Mucosa of rectum (tissue), 2 donors: Measurements from ENCODE around the gene NLRP5.
A peak's percentile ranks its signal among the peaks of the same experiment; 100 is the strongest.
"Not testable (repeated sequence)": the region's sequence is repeated elsewhere in the genome, so short reads cannot be mapped to it uniquely, and the experiment has no call there.

Source experiments
- H3K27ac ChIP-seq, 2 donors: one replicate each; pipeline ENCODE4 v1.7.0; 2013; ENCODE audit warnings: inconsistent platforms in 2 of 2, low read depth in 2 of 2, low read length in 2 of 2
- H3K27me3 ChIP-seq, 2 donors: one replicate each; pipeline ENCODE4 v1.7.0; 2013; ENCODE audit warnings: low read length in 2 of 2; ENCODE audit not compliant: control insufficient read depth in 2 of 2, insufficient read depth in 2 of 2
- H3K36me3 ChIP-seq, 2 donors: one replicate each; pipeline ENCODE4 v1.7.0; 2013; ENCODE audit warnings: low read length in 2 of 2; ENCODE audit not compliant: control insufficient read depth in 2 of 2, insufficient read depth in 2 of 2
- H3K4me1 ChIP-seq, 2 donors: one replicate each; pipeline ENCODE4 v1.7.0; 2013; ENCODE audit warnings: low read length in 2 of 2, mild to moderate bottlenecking in 1 of 2; ENCODE audit not compliant: control insufficient read depth in 2 of 2, insufficient read depth in 2 of 2
- H3K4me3 ChIP-seq, 2 donors: one replicate each; pipeline ENCODE4 v1.7.0; 2013; ENCODE audit warnings: low read length in 2 of 2
- H3K9ac ChIP-seq, 2 donors: one replicate each; pipeline ENCODE4 v1.7.0; 2013; ENCODE audit warnings: low read length in 2 of 2, low read depth in 1 of 2, mild to moderate bottlenecking in 1 of 2
- H3K9me3 ChIP-seq, 2 donors: one replicate each; pipeline ENCODE4 v1.7.0; 2013; ENCODE audit warnings: low read length in 2 of 2; ENCODE audit not compliant: control insufficient read depth in 2 of 2
- donor health status: healthy.
- donor health status: Normal muscosa, but diverticular disease.

NLRP5 gene

DNA sequence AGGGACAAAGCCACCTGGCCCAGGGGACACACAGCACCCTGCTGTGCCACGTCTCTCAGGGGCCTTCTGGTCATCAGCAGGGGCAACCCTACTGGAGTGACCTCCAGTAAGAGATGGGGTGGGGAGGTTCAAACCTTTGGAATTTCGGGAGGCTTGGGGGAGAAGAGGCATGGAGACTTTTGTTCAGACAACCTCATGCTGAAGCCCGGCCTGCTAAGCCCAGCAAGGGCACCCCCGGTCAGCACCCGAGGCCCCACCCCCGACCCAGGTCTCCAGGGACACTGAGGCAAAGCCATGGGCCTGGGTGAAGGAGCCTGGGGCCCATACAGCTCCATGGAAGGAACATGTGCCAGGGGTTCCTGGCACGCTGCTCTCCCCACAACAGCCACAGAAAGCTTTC is 111.2 kb downstream of the NLRP5 start:
- H3K36me3 ChIP-seq = peaks cover 32 to 40% of the 10 kb centered on the region in 2 donors

DNA sequence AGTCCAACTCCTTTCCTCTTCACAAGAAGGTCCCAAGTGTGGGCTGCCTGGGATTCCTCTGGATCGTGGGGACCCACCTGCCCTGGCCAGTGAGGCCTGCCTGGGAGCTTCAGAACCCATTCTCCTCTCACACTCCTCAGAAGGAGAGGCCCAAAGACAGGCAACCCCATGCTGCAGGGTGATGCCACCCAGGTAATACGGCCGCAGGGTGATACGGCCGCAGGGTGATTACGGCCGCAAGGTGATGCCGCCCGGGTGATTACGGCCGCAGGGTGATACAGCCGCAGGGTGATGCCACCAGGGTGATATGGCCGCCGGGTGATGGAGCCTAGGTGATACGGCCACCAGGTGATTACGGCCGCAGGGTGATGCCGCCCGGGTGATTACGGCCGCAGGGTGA is 111.7 kb downstream of the NLRP5 start:
- H3K4me1 ChIP-seq, H3K9me3 ChIP-seq, H3K27me3 ChIP-seq, H3K9ac ChIP-seq, H3K4me3 ChIP-seq, H3K27ac ChIP-seq: not testable (repeated sequence)
- peaks cover 28 to 36% of the 10 kb centered on the region in 2 donors for H3K36me3 ChIP-seq

More for the DNA sequence above, 111.2 kb downstream of the NLRP5 start:
- H3K9me3 ChIP-seq = peaks cover 0 to 3% of the 10 kb centered on the region in 2 donors
- H3K9ac ChIP-seq = no peak overlapping the region
- no peak overlapping the region for H3K4me3 ChIP-seq
- no peaks in the 10 kb centered on the region for H3K4me1 ChIP-seq
- H3K27me3 ChIP-seq = no peaks in the 10 kb centered on the region
- H3K27ac ChIP-seq = no peak overlapping the region

DNA sequence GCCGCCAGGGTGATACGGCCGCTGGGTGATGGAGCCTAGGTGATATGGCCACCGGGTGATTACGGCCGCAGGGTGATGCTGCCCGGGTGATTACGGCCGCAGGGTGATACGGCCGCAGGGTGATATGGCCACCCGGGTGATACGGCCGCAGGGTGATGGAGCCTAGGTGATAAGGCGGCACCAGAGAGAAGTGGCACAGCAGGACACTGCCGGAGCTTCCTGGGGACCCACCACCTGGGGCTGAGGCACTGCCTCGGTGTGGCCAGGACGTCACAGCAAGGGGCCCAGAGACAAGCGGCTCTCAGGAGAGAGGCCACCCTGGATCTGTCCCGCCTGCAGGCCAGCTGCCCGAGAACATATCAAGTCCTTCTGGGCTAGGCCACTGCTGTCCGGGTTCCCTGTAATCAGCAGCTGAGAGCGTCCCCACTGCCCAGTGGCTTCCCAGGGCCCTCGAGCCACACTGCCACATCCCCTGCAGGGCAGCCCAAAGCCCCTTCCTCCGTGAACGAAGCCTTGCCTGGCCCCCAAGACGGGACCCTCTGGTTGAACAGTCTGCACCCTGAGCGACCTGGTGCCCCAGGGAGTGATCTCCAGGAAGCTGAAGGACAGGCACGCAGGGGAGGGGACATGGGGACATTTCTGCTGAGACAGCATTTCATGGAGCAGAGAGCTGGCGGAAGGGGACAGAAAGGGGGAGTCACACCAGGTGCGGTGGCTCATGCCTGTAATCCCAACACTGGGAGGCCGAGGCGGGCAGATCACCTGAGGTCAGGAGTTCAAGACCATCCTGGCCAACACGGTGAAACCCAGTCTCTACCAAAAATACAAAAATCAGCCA is 112.4 kb downstream of the NLRP5 start:
- no peaks in the 10 kb centered on the region for H3K27me3 ChIP-seq
- H3K9ac ChIP-seq = no peak overlapping the region
- H3K4me1 ChIP-seq = no peaks in the 10 kb centered on the region
- H3K9me3 ChIP-seq = no peaks in the 10 kb centered on the region
- no peak overlapping the region for H3K27ac ChIP-seq
- no peak overlapping the region for H3K4me3 ChIP-seq
- H3K36me3 ChIP-seq = peaks cover 23 to 31% of the 10 kb centered on the region in 2 donors

DNA sequence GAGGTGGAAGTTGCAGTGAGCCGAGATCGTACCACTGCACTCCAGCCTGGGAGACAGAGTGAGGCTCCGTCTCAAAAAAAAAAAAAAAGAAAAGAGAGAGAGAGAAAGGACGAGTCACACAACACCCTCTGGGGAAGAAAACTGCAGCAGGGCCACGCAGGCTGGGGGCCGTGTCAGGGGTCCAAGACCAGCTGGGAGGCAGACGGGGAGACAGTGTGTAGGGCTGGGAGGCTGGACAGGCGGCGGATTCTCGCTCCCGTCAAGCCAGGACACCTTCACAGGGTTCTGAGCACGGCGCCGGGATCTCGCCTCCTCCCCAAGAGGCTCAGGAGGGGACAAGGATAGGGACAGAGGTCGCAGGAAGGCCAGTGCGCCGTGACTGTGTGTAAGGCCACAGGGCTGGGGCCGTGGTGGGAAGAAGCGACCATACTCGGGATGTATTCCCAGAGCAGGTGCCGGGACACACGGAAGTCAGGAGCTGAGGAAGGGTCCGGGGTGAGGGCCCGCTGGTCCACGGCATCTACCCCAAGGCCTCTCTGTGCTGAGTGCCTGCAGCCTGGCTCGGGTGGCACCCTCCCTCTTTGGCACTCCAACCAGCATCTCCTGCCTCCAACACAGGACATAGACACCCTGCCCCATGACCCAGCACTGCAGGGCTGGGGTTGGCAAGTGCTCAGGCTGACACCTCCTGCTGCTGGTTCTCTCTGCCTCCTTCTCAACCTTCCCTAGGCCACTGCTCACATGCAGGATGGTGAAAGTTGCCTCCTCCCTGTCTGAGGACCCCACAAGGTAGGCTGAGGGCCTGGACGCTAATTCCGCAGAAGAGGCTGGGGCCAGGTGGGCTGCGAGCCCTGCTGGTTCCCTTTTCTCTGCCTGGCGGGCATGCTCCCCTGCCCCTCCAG is 113.3 kb downstream of the NLRP5 start:
- H3K36me3 ChIP-seq = peaks cover 23 to 29% of the 10 kb centered on the region in 2 donors
- no peak overlapping the region for H3K27ac ChIP-seq
- H3K27me3 ChIP-seq = no peaks in the 10 kb centered on the region
- peaks cover 0 to 3% of the 10 kb centered on the region in 2 donors for H3K4me1 ChIP-seq
- no peaks in the 10 kb centered on the region for H3K9me3 ChIP-seq
- no peak overlapping the region for H3K9ac ChIP-seq
- H3K4me3 ChIP-seq = no peak overlapping the region

DNA sequence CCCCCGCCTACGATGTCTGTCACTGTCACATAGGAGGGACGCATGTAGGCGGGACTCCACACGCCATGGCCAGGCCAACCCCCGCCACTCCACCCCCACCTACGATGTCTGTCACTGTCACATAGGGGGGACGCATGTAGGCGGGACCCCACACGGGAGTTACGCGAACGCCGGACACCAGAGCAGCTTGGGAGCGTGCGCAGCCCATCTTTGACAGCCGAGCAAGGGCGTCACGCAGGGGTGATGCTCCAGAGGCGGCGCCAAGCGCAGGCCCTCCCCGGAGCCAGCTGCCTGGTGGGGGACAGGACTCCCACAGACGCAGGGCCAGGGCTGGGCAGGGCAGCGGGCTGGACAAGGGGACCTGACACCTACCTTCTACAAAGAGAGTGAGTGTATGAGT is 114.5 kb downstream of the NLRP5 start:
- Histone ChIP-seq H3K36me3 (peaks cover 17 to 21% of the 10 kb centered on the region in 2 donors), H3K27me3 (no peaks in the 10 kb centered on the region), H3K9me3 (no peaks in the 10 kb centered on the region), H3K4me1 (peaks cover 7 to 8% of the 10 kb centered on the region in 2 donors), H3K4me3 (no peak overlapping the region), H3K27ac (no peak overlapping the region), H3K9ac (no peak overlapping the region)

DNA sequence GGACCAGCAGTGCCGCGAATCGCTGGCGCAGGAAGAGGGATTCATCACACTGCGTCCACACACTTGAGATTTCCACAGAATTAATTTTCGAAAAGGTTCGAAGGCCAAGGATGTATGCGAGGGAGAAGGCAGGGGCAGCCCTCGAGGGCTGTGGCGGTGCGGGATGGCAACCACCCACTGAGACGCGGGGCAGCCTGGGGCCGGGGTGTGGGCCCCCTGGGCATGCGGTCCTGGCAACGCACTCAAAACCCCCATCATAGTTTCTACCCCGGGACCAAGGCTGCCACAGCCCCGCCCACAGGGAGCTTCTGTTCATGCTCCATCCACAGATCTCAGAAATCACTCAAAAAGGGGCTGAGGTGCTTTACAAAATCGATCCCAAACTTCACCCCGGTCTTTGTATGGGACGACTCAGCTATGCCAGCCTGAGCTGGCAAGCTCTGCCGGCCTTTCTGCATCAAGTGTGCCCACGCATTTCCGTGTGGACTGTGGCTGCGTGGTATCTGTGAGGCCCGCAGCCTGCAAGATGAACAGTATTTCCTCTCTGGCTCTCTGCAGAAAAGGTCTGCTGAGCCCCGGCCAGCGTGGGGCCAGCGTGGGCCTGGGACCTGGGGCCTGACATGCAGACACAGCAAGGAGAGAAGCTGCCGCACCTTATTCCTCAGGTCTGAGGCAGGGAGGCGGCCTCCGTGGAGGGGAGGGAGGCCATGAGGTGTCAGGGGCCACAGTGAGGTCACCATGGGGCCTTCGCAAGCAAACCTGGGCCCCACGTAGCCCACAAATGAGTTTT is 115.4 kb downstream of the NLRP5 start:
- peaks cover 17 to 21% of the 10 kb centered on the region in 2 donors for H3K36me3 ChIP-seq
- H3K9me3 ChIP-seq = no peaks in the 10 kb centered on the region
- peaks cover 14 to 15% of the 10 kb centered on the region in 2 donors for H3K4me1 ChIP-seq
- no peak overlapping the region for H3K4me3 ChIP-seq
- H3K27ac ChIP-seq = no peak overlapping the region
- no peak overlapping the region for H3K9ac ChIP-seq
- H3K27me3 ChIP-seq = no peaks in the 10 kb centered on the region

DNA sequence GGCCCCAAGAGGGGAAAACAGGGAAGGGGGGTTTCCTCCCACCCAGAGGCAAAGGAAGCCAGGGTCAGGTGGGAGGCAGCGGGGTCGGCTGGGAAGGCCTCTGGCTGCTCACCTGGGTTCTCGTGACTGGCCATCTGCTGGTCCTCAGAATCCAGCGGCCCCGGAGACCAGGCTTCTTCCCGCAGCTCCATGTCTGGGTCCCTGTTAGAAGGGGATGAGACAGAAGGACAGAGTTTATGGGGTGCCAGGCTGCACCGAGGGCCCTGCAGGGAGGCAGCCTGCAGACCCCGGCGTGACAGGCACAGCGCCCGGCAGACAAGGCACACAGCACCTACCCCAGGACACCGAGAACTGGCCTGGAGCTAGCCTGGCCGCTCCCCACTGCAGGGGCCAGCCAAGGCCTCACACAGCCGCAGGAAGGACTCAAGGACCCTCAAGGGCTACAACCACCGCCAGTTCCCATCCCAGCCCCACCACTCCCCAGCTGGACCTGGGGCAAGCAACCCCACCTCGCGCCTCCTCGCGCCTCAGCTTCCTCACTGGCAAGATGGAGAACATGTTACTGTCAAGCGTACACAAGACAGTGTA is 116.5 kb downstream of the NLRP5 start:
- Histone ChIP-seq H3K9ac (no peak overlapping the region), H3K9me3 (no peaks in the 10 kb centered on the region), H3K4me3 (no peak overlapping the region), H3K36me3 (peaks cover 10 to 13% of the 10 kb centered on the region in 2 donors), H3K27me3 (no peaks in the 10 kb centered on the region), H3K4me1 (peaks cover 15 to 24% of the 10 kb centered on the region in 2 donors), H3K27ac (no peak overlapping the region)

DNA sequence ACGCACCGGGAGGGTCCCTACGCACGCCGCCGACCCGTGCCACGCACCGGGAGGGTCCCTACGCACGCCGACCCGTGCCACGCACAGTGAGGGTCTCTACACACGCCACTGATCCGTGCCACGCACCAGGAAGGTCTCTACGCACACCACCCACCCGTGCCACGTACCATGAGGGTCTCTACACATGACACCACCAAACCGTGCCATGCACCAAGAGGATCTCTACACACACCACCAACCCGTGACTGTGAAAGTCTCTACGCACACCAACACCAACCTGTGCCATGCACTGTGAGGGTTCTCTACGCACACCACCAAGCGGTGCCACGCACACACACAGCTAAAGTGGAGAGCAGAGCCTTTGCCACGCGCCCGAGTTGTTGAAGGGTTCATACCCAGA is 117.8 kb downstream of the NLRP5 start:
- Histone ChIP-seq H3K36me3 (peaks cover 8 to 11% of the 10 kb centered on the region in 2 donors), H3K4me3 (no peak overlapping the region), H3K9me3 (no peaks in the 10 kb centered on the region)

DNA sequence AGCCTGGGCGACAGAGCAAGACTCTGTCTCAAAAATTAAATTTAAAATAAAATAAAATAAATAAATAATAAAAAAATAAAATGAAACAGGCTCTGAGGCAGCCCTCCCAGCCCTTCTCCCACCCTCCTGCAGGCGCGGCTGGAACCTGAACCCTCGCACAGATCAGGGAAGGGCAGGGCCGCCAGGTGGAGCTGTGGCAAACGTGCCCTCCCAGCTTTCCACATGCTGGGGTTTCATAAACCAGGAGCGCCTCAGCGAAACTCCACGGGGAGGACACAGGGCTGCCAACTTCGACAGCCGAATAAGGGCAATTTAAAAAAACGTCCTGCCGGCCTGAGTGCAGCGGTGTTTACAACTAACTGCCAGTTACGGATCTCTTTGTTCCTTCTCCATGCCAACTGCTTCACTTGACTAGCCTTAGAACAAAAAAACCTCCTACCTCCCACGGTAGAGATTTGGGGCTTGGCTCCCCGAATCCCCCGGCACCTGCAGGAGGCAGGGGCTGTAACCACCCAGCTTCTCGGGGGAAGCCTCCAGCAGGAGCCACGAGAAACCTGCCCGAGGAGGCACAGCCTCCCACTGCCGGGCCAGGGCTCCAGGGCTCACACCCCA is 118.6 kb downstream of the NLRP5 start:
- no peaks in the 10 kb centered on the region for H3K27me3 ChIP-seq
- peak overlapping the region; percentile 62 to 65 for H3K4me3 ChIP-seq
- peaks cover 7 to 11% of the 10 kb centered on the region in 2 donors for H3K36me3 ChIP-seq
- H3K9ac ChIP-seq = peak overlapping the region; percentile 61 to 71
- H3K4me1 ChIP-seq = peaks cover 30 to 42% of the 10 kb centered on the region in 2 donors
- no peaks in the 10 kb centered on the region for H3K9me3 ChIP-seq
- peak overlapping the region; percentile 83 to 88 for H3K27ac ChIP-seq

More for the DNA sequence above, 117.8 kb downstream of the NLRP5 start:
- peaks cover 27 to 36% of the 10 kb centered on the region in 2 donors for H3K4me1 ChIP-seq
- H3K27ac ChIP-seq = peak overlapping the region in 1 of 2 donors; percentile 16
- no peaks in the 10 kb centered on the region for H3K27me3 ChIP-seq
- H3K9ac ChIP-seq = peak overlapping the region in 1 of 2 donors; percentile 32
